Central memory CD4-positive, alpha-beta T cell (primary cell): Measurements from ENCODE around the gene ATG10.
"Not testable (repeated sequence)": the region's sequence is repeated elsewhere in the genome, so short reads cannot be mapped to it uniquely, and the experiment has no call there.

Experiments
- DNase-seq: peaks from one replicate; pipeline ENCODE4 v3.0.0; 2022
- total RNA-seq, 3 experiments: gene quantifications; one replicate each; lab custom pipeline; 2026; lab: John Stamatoyannopoulos, UW

ATG10 gene
- total RNA-seq = 5.9 to 17.0 (median 6.8) reads per million in 3 experiments

DNA sequence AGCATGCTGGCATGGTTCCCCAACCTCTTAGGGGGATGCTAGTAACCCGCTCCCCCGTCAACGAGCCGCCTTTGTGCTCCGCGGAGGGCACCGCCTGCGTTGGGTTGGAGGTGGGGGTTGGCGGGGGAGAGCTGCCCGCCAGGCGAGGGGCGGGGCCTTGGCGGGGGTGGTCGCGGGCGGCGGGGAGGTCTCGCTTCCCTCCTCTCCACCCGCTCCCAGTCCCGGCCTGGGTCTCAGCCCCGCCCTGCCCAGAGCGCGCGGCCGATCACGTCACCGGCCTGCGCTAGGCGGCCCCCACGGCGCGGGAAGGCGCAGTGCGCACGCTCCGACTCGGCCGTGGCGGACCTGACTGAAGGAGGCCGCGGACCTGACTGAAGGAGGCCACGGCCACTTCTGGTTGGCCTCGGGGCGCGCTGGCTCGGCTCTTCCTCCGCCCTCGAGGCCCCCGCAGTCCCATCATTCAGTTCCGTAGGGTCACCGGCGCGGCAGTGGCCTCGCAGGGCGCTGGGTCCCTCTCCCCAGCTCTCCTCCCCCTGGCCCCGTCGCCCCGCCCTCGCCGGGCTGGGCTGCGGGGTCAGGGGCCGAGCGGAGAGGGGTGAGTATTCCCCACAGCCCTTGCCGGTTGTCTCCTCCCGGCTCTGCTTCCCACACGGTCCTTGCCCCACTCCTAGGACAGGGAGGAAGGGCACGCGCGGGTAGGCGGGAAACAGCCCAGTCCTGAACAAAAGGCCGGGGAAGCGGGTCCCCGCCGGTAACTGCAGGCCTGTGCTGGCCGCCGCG is at the start of gene ATG10:
Gene ATG10, plus strand, starts transcription at position 312 of the 780 bp plus-strand sequence. CDS start 15,548 bp downstream, outside the sequence.
- DNase-seq = peak; percentile 84

GRCh38 chr5:81922854-81923279 is 49.0 kb upstream of the ATG10 start:
- DNase-seq = no peak

DNA sequence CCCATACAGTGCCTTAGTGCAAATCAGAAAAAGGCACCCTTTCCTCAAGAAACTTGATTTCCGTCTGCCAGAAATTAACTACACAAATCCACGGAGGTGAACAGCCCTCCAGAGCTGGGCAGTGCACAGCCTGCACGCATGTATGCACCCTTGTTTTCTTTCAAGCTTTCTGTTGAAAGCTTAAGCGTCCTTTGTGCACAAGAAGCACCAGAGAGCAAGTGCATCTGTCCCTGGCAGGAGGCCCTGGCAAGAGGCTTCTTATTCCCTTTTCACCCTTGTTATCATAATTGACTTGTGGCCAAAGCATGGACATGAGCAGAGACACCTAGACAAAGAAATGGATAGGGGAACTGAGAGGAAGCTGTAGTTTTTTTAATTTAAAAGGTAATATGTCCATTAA is 47.4 kb upstream of the ATG10 start:
- DNase-seq = no peak

- DNase-seq = no peak
Measured at GRCh38 chr5:81925009-81925408, 46.8 kb upstream of the ATG10 start.

DNA sequence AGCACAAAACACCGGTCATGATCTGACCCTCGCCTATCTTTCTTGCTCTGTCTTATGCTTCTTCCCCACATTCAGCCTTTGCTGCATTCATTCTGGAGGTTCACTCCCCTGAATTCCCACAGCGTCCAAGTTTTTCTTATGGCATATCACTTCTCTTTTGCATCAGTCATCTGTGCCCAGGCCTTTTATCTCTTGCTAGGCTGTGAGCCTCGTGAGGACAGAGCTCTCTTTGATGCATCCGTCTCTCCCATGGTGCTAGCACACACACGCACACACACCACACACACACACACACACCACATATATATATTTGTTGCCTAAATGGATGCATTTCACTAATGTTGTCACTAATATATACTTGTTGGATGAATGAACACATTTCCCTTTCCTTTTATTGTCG is 45.8 kb upstream of the ATG10 start:
- no peak for DNase-seq

GRCh38 chr5:81936066-81936465 is 35.8 kb upstream of the ATG10 start:
- DNase-seq = no peak

- no peak for DNase-seq
Measured at GRCh38 chr5:81936750-81937149, 35.1 kb upstream of the ATG10 start.

- no peak for DNase-seq
Measured at GRCh38 chr5:81942746-81943145, 29.1 kb upstream of the ATG10 start.

GRCh38 chr5:81948349-81948748 is 23.5 kb upstream of the ATG10 start:
- DNase-seq = no peak

DNA sequence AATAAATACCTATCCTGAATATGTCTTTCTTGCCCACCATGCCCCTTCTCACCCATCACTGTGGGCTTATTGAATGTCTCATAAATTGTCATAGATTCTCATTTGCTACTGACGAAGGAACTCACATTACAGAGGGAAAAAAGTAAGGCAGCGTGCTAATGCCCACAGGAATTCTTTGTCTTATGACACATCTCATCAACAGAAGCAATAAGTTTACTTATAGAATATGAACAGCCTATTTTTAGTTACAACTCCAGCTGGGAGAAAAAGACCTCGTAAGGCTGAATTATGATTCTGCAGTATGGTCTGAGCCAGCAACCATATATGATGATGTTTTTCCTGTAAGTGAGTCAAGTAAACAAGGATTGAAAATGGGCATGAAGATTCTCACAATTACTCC is 22.4 kb upstream of the ATG10 start:
- no peak for DNase-seq

DNA sequence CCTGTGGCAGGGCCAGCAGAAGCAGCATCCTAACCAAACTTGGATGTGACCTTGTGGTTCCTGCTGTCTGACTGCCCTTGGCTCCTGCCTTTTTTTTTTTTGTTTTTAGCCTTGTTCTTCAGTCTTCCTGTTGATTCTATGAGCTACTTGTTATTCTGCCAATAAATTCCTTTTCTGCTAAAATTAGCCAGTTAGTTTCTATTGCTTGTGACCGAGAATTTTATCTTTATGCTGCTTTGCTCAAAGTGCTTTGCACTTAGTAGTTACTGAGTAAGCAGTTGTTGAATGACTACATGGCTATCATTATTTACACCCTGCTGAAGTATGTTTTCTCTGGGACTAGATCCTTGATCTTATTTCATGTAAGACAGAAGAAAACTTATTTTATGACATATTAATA is 20.8 kb upstream of the ATG10 start:
- no peak for DNase-seq

- not testable (repeated sequence) for DNase-seq
Measured at GRCh38 chr5:81954796-81955195, 17.0 kb upstream of the ATG10 start.

DNA sequence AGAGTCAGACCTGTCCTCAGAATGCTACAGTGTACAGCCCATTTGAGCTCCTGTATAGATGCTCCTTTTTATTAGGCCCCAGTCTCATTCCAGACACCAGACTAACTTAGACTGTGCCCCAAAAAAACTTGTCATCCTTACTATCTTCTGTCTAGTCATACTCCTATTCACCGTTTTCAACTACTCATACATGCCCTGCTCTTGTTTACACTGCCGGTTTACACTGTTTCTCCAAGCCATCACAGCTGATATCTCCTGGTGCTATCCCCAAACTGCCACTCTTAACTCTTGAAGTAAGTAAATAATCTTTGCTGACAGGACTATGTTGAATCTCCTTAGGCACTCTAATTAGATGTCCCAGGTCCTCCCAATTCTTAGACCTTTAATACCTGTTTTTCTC is 13.7 kb upstream of the ATG10 start:
- DNase-seq = not testable (repeated sequence)

- no peak for DNase-seq
Measured at GRCh38 chr5:81961651-81962440, 10.0 kb upstream of the ATG10 start.

DNA sequence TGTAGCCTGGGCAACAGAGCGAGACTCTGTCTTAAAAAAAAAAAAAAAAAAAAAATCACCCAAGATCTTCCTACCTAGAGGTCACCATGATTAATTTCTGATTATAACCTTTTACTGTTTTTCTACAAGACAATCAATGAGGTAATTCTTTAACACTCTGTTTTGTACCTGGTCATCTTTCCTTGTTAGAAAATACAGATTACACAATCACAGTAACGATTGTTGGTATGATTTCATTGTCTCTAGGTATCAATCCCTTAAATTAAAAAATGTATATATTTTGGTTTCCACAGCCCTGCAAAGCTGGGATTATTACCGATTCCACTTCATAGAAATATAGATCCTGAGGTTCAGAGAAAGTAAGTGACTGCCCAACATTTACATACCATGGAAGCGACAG is 8.3 kb upstream of the ATG10 start:
- DNase-seq = no peak

- DNase-seq = no peak
Measured at GRCh38 chr5:81965524-81965923, 6.3 kb upstream of the ATG10 start.

GRCh38 chr5:81969226-81969625 is 2.6 kb upstream of the ATG10 start:
- no peak for DNase-seq

GRCh38 chr5:81969912-81970311 is 1.9 kb upstream of the ATG10 start:
- no peak for DNase-seq

DNA sequence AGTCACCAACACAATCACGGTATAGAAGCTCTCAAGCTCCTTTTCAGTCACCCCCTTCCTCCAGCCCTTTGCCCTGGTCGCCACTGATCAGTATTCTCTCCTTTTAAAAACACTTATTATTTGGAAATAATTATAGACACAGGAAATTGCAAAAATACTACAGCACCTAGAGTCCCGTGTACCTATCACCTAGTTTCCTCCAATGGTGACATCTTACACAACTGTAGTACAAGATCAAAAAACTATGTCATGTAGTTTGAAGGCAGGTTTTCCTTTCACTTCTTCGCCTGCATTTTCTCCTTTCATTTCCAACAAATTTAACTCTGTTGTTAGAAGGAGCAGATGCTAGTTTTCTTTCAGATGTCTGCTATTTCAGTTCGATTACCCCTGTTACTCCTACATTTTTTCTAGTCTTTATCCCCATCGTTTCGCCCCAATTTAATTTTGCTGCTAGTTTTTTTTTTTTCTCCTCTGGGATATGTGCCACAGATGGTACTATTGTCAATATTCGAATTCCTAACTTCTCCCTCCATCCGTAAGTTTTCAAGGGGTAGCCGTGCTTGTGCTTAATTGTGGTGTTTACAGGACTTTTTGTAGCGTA is 612 bp upstream of the ATG10 start:
- DNase-seq = peak; percentile 68

GRCh38 chr5:81972492-81972783 is 615 bp downstream of the ATG10 start:
- DNase-seq = no peak

GRCh38 chr5:81980160-81980559 is 8.3 kb downstream of the ATG10 start:
- DNase-seq = no peak

DNA sequence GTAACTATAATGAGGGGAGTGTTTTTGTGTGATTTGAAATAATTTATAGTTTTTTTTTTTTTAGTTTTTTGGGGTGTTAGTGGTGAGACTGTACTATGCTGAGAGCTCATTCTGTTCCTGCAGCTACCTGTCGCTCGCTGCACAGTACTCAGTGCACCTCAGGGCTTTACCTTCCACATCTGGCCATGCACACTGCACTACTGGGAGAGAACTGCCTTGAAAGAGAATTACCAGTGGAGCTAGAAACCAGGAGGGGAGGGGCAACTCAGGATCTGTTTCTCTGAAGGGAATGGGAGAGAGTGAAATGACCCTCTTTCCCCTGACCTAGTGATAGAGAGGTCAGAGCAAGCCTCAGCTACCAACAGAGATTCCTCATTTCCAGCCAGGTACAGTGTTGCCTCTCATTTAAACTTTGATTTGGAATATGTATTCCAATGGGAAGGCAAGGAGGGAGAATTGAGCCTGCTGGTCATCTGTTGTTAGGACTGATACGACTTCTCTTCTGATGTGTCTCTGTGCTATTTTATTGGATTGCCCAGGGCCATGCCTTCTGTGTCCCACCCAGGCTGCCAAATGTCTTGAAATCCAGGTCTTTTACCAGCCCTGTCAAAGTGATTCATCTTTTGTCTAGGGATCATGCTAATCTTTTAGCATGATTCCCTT is 8.9 kb downstream of the ATG10 start:
- DNase-seq = no peak

DNA sequence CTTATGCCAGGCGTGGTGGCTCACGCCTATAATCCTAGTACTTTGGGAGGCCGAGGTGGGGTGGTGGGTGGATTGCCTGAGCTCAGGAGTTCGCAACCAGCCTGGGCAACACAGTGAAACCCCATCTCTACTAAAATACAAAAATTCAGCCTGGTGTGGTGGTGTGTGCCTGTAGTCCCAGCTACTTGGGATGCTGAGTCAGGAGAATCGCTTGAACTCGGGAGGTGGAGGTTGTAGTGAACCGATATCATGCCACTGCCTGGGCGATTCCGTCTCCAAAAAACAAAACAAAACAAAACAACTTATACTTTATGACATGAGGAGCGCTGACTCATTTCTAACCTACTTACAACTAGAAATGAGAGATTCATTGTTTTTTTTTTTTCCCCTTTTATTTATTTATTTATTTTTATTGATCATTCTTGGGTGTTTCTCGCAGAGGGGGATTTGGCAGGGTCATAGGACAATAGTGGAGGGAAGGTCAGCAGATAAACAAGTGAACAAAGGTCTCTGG is 10.4 kb downstream of the ATG10 start:
- not testable (repeated sequence) for DNase-seq
